ENCODE measurements around the gene NAA40. TPM values are rescaled to one million over a fixed set of nuclear protein-coding genes. Genes with fewer than 3 reads are reported as not detected.

NAA40 gene
- total RNA-seq, 1 donor from 2014 or later = 48.2 TPM

GRCh38 chr11:63919267-63920125 is 19.3 kb upstream of the NAA40 start:
- H3K27ac Mint-ChIP-seq (ENCODE audit: unreplicated experiment) = no peak overlapping the region
- no peak for DNase-seq (ENCODE audit: low spot score)
- peaks cover 9% of the 10 kb centered on the region for H3K27me3 Mint-ChIP-seq (ENCODE audit: unreplicated experiment)
- H3K36me3 Mint-ChIP-seq (ENCODE audit: low read depth, unreplicated experiment) = peaks cover 5% of the 10 kb centered on the region
- no peak for TF ChIP-seq CTCF (IDR thresholded peaks at IDR 0.05; ENCODE audit: unreplicated experiment)
- H3K9me3 Mint-ChIP-seq (ENCODE audit: unreplicated experiment) = no peaks in the 10 kb centered on the region
- H3K4me1 Mint-ChIP-seq (ENCODE audit: unreplicated experiment) = peaks cover 7% of the 10 kb centered on the region
- no peak overlapping the region for H3K4me3 Mint-ChIP-seq (ENCODE audit: unreplicated experiment)

- no peaks in the 10 kb centered on the region for H3K9me3 Mint-ChIP-seq (ENCODE audit: unreplicated experiment)
- H3K4me1 Mint-ChIP-seq (ENCODE audit: unreplicated experiment) = peaks cover 7% of the 10 kb centered on the region
- H3K36me3 Mint-ChIP-seq (ENCODE audit: low read depth, unreplicated experiment) = peaks cover 5% of the 10 kb centered on the region
- H3K27ac Mint-ChIP-seq (ENCODE audit: unreplicated experiment) = no peak overlapping the region
- H3K4me3 Mint-ChIP-seq (ENCODE audit: unreplicated experiment) = no peak overlapping the region
- peak; percentile 30 for DNase-seq (ENCODE audit: low spot score)
- TF ChIP-seq CTCF (IDR thresholded peaks at IDR 0.05; ENCODE audit: unreplicated experiment) = no peak
- H3K27me3 Mint-ChIP-seq (ENCODE audit: unreplicated experiment) = peaks cover 7% of the 10 kb centered on the region
Observed at GRCh38 chr11:63920126-63920938, 18.5 kb upstream of the NAA40 start.

- H3K27ac Mint-ChIP-seq (ENCODE audit: unreplicated experiment) = no peak overlapping the region
- no peaks in the 10 kb centered on the region for H3K9me3 Mint-ChIP-seq (ENCODE audit: unreplicated experiment)
- H3K4me3 Mint-ChIP-seq (ENCODE audit: unreplicated experiment) = no peak overlapping the region
- peaks cover 7% of the 10 kb centered on the region for H3K4me1 Mint-ChIP-seq (ENCODE audit: unreplicated experiment)
- peak; percentile 46 for DNase-seq (ENCODE audit: low spot score)
- peaks cover 5% of the 10 kb centered on the region for H3K36me3 Mint-ChIP-seq (ENCODE audit: low read depth, unreplicated experiment)
- H3K27me3 Mint-ChIP-seq (ENCODE audit: unreplicated experiment) = peaks cover 7% of the 10 kb centered on the region
- TF ChIP-seq CTCF (IDR thresholded peaks at IDR 0.05; ENCODE audit: unreplicated experiment) = peak; percentile 67
Observed at GRCh38 chr11:63920939-63921417, 17.8 kb upstream of the NAA40 start.

GRCh38 chr11:63922673-63923192 is 16.1 kb upstream of the NAA40 start:
- TF ChIP-seq CTCF (IDR thresholded peaks at IDR 0.05; ENCODE audit: unreplicated experiment) = no peak
- H3K9me3 Mint-ChIP-seq (ENCODE audit: unreplicated experiment) = no peaks in the 10 kb centered on the region

More at GRCh38 chr11:63922673-63923192, 16.1 kb upstream of the NAA40 start:
- peaks cover 4% of the 10 kb centered on the region for H3K4me1 Mint-ChIP-seq (ENCODE audit: unreplicated experiment)
- peaks cover 11% of the 10 kb centered on the region for H3K27me3 Mint-ChIP-seq (ENCODE audit: unreplicated experiment)
- H3K27ac Mint-ChIP-seq (ENCODE audit: unreplicated experiment) = no peak overlapping the region
- no peak for DNase-seq (ENCODE audit: low spot score)
- peaks cover 5% of the 10 kb centered on the region for H3K36me3 Mint-ChIP-seq (ENCODE audit: low read depth, unreplicated experiment)
- no peak overlapping the region for H3K4me3 Mint-ChIP-seq (ENCODE audit: unreplicated experiment)

Measured in endothelial cell (in vitro differentiated cells).